Loucy (cell line): ENCODE measurements around the gene ACAN.

ENCODE experiments used
- H2AFZ ChIP-seq: fragments of 200-600 bp; sonication (generic); 2 replicates; pipeline ENCODE4 v1.6.0; 2016; ENCODE audit warnings: antibody characterized with exemption, mild to moderate bottlenecking, low read length, moderate library complexity
- H3F3A ChIP-seq: fragments of 200-600 bp; 2 replicates; pipeline ENCODE4 v1.6.0; 2016; ENCODE audit warnings: antibody characterized with exemption, low read depth, mild to moderate bottlenecking
- H3K27me3 ChIP-seq: fragments of 200-600 bp; sonication (generic); 2 replicates; pipeline ENCODE4 v1.6.1; 2014; ENCODE audit warnings: low read length, mild to moderate bottlenecking; ENCODE audit not compliant: insufficient read depth, poor library complexity, severe bottlenecking
- H3K36me3 ChIP-seq: fragments of 200-600 bp; sonication (generic); 2 replicates; pipeline ENCODE4 v1.6.1; 2016; ENCODE audit warnings: low read length; ENCODE audit not compliant: insufficient read depth
- H3K4me1 ChIP-seq: fragments of 200-600 bp; sonication (generic); 2 replicates; pipeline ENCODE4 v1.5.1; 2014; ENCODE audit warnings: low read length, mild to moderate bottlenecking; ENCODE audit not compliant: insufficient read depth, poor library complexity, severe bottlenecking
- H3K4me2 ChIP-seq: fragments of 200-600 bp; sonication (generic); 2 replicates; pipeline ENCODE4 v1.6.0; 2014; ENCODE audit warnings: antibody characterized with exemption, low read length, low read depth, mild to moderate bottlenecking; ENCODE audit not compliant: poor library complexity, severe bottlenecking
- H3K4me3 ChIP-seq: fragments of 200-600 bp; sonication (generic); 2 replicates; pipeline ENCODE4 v1.5.1; 2014; ENCODE audit warnings: low read length, mild to moderate bottlenecking, mixed read lengths; ENCODE audit not compliant: poor library complexity, severe bottlenecking
- H3K79me2 ChIP-seq: fragments of 200-600 bp; sonication (generic); 2 replicates; pipeline ENCODE4 v1.6.1; 2014; ENCODE audit warnings: low read length; ENCODE audit not compliant: insufficient read depth
- H3K9ac ChIP-seq: fragments of 200-600 bp; sonication (generic); 2 replicates; pipeline ENCODE4 v1.6.0; 2014; ENCODE audit warnings: mild to moderate bottlenecking, low read depth, low read length, moderate library complexity; ENCODE audit not compliant: poor library complexity, severe bottlenecking
- H3K9me2 ChIP-seq: fragments of 200-600 bp; sonication (generic); replicated peaks from 2 replicates; pipeline ENCODE4 v1.6.1; 2016; ENCODE audit warnings: low read depth, low read length, mixed read lengths
- H3K9me3 ChIP-seq: fragments of 200-600 bp; sonication (generic); 2 replicates; pipeline ENCODE4 v1.6.1; 2014; ENCODE audit warnings: mild to moderate bottlenecking, antibody characterized with exemption, low read length, low read depth; ENCODE audit not compliant: insufficient read depth
- H4K20me1 ChIP-seq: fragments of 200-600 bp; sonication (generic); 2 replicates; pipeline ENCODE4 v1.6.0; 2014; ENCODE audit warnings: antibody characterized with exemption, low read length, mild to moderate bottlenecking; ENCODE audit not compliant: insufficient read depth, poor library complexity, severe bottlenecking
- CTCF ChIP-seq: fragments of 200-600 bp; sonication (generic); conservative IDR thresholded peaks from 2 replicates; pipeline ENCODE4 v1.5.1; 2014; ENCODE audit warnings: mild to moderate bottlenecking, antibody characterized with exemption, low read length
- EZH2phosphoT487 ChIP-seq: fragments of 200-600 bp; IDR thresholded peaks from 2 replicates; pipeline ENCODE4 v1.6.1; 2018; ENCODE audit warnings: antibody characterized with exemption, mild to moderate bottlenecking, moderate library complexity, borderline replicate concordance

ACAN gene

GRCh38 chr15:88866295-88866881 is 63.2 kb downstream of the ACAN start:
- no peak overlapping the region for H2AFZ ChIP-seq
- no peaks in the 10 kb centered on the region for H3K36me3 ChIP-seq
- TF ChIP-seq EZH2phosphoT487 (no peak), CTCF (no peak)
- no peaks in the 10 kb centered on the region for H3K9me2 ChIP-seq
- H3K4me1 ChIP-seq: no peaks in the 10 kb centered on the region
- no peak overlapping the region for H3K4me2 ChIP-seq
- no peak overlapping the region for H3K9ac ChIP-seq
- H3K27me3 ChIP-seq: no peaks in the 10 kb centered on the region
- H3F3A ChIP-seq: no peaks in the 10 kb centered on the region
- H4K20me1 ChIP-seq: no peaks in the 10 kb centered on the region
- H3K4me3 ChIP-seq: no peak overlapping the region
- no peaks in the 10 kb centered on the region for H3K9me3 ChIP-seq
- no peaks in the 10 kb centered on the region for H3K79me2 ChIP-seq

GRCh38 chr15:88871313-88871712 is 68.1 kb downstream of the ACAN start:
- Histone ChIP-seq H2AFZ (no peak overlapping the region), H3K79me2 (no peaks in the 10 kb centered on the region), H3K4me1 (no peaks in the 10 kb centered on the region), H3K27me3 (no peaks in the 10 kb centered on the region), H3K4me2 (no peak overlapping the region), H3K4me3 (no peak overlapping the region), H3K36me3 (no peaks in the 10 kb centered on the region), H3F3A (no peaks in the 10 kb centered on the region), H4K20me1 (no peaks in the 10 kb centered on the region), H3K9me3 (no peaks in the 10 kb centered on the region), H3K9ac (no peak overlapping the region), H3K9me2 (no peaks in the 10 kb centered on the region)
- TF ChIP-seq EZH2phosphoT487: no peak
- TF ChIP-seq CTCF: no peak

GRCh38 chr15:88872106-88872505 is 68.9 kb downstream of the ACAN start:
- Histone ChIP-seq H3F3A (no peaks in the 10 kb centered on the region), H3K9me2 (no peaks in the 10 kb centered on the region), H3K36me3 (no peaks in the 10 kb centered on the region), H3K9me3 (no peaks in the 10 kb centered on the region), H3K4me1 (no peaks in the 10 kb centered on the region), H2AFZ (no peak overlapping the region), H4K20me1 (no peaks in the 10 kb centered on the region), H3K9ac (no peak overlapping the region), H3K79me2 (no peaks in the 10 kb centered on the region), H3K4me2 (no peak overlapping the region), H3K4me3 (no peak overlapping the region), H3K27me3 (no peaks in the 10 kb centered on the region)
- TF ChIP-seq CTCF: no peak
- no peak for TF ChIP-seq EZH2phosphoT487
